Measurements from ENCODE around the gene DSCAM. TPM values are rescaled to one million over a fixed set of nuclear protein-coding genes. Genes with fewer than 3 reads are reported as not detected.

DSCAM gene
- total and polyA plus RNA-seq, 2 donors (not counting 3 experiments of a cell fraction or from before 2014, with no cell fraction given) = not detected

DNA sequence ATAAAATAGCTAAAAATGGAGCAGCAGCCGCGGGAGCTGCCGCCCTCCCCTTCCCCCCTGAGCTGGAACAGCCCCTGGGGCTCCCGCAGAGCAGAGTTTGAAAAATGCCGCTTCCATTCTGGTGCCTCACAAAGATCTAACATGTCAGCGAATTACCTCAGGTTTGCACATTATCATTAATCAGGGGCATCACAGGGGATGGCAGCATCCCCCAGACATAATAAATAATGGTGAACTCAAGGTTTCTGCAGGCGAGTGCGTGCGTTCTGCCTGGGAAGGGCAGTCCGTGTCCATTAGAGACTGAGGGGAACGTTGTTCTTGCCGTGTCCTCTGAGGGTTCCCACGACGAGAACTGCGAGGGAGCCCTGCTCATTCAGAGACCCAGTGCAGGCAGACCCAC lies 372.4 kb downstream of the DSCAM start:
- no peak overlapping the region for H2AFZ ChIP-seq (ENCODE audit: low read depth, low read length)
- POLR2A ChIA-PET = no interaction called here
- H3K79me2 ChIP-seq (ENCODE audit: control insufficient read depth, insufficient read depth, low read length) = no peaks in the 10 kb centered on the region
- FAIRE-seq (no peak), DNase-seq (ENCODE audit: low read depth, low spot score) (no peak)
- no peak overlapping the region for H3K4me2 ChIP-seq (ENCODE audit: insufficient read depth, low read length)
- no peak overlapping the region for H3K27ac ChIP-seq (ENCODE audit: insufficient read depth, low read depth, low read length)
- CTCF ChIA-PET = no interaction called here
- H3K4me3 ChIP-seq (replicated peaks in 1 of 3; ENCODE audit: insufficient read depth in 1 of 3, low read depth in 1 of 3, low read length in 3 of 3) = no peak overlapping the region
- intact Hi-C loops (cut with micrococcal nuclease) = no loop called here
- no peaks in the 10 kb centered on the region for H3K9me1 ChIP-seq (replicated peaks; ENCODE audit: control insufficient read depth, extremely low read depth, insufficient read depth, low read length)
- H3K36me3 ChIP-seq (ENCODE audit: control insufficient read depth in 2 of 2, extremely low read depth in 1 of 2, insufficient read depth in 2 of 2, low read length in 2 of 2) = no peaks in the 10 kb centered on the region
- H3K9me3 ChIP-seq (replicated peaks; ENCODE audit: control insufficient read depth, insufficient read depth, low read length) = peaks cover 4% of the 10 kb centered on the region
- no peak for TF ChIP-seq JUN (IDR thresholded peaks at IDR 0.05; ENCODE audit: borderline replicate concordance, insufficient read depth, insufficient read length, low read depth)
- no peak for TF ChIP-seq EZH2 (IDR thresholded peaks at IDR 0.05; ENCODE audit: borderline replicate concordance, low read depth, low read length, severe bottlenecking)
- TF ChIP-seq, protein P1, sequence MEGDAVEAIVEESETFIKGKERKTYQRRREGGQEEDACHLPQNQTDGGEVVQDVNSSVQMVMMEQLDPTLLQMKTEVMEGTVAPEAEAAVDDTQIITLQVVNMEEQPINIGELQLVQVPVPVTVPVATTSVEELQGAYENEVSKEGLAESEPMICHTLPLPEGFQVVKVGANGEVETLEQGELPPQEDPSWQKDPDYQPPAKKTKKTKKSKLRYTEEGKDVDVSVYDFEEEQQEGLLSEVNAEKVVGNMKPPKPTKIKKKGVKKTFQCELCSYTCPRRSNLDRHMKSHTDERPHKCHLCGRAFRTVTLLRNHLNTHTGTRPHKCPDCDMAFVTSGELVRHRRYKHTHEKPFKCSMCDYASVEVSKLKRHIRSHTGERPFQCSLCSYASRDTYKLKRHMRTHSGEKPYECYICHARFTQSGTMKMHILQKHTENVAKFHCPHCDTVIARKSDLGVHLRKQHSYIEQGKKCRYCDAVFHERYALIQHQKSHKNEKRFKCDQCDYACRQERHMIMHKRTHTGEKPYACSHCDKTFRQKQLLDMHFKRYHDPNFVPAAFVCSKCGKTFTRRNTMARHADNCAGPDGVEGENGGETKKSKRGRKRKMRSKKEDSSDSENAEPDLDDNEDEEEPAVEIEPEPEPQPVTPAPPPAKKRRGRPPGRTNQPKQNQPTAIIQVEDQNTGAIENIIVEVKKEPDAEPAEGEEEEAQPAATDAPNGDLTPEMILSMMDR (IDR thresholded peaks at IDR 0.05; ENCODE audit: extremely low read depth in 1 of 2, insufficient read depth in 1 of 2, low read depth in 1 of 2, low read length in 2 of 2) = no peak
- TF ChIP-seq POLR2A (IDR thresholded peaks at IDR 0.05; ENCODE audit: low read depth, low read length) = no peak
- no peak for TF ChIP-seq POLR2AphosphoS5 (IDR thresholded peaks at IDR 0.05; ENCODE audit: insufficient read depth, low read depth, low read length)
- TF ChIP-seq GATA2 (IDR thresholded peaks at IDR 0.05; ENCODE audit: insufficient read depth, insufficient read length, low read depth, low read length) = no peak
- TF ChIP-seq, protein P2, sequence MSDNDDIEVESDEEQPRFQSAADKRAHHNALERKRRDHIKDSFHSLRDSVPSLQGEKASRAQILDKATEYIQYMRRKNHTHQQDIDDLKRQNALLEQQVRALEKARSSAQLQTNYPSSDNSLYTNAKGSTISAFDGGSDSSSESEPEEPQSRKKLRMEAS (IDR thresholded peaks at IDR 0.05; ENCODE audit: insufficient read depth, insufficient read length) = no peak
- no peaks in the 10 kb centered on the region for H3K27me3 ChIP-seq (ENCODE audit: control insufficient read depth in 2 of 2, insufficient read depth in 2 of 2, low read length in 2 of 2)
- dilution Hi-C loops (cut with MboI; ENCODE audit: extremely low pct_ligation_motif_present, low sequenced_read_pairs) = no loop called here
- no peaks in the 10 kb centered on the region for H3K4me1 ChIP-seq (ENCODE audit: control insufficient read depth, extremely low read depth, insufficient read depth, low read length)
- H3K9ac ChIP-seq (replicated peaks; ENCODE audit: extremely low read depth, insufficient read depth, low read length) = no peak overlapping the region
- BruUV-seq (replicated peaks) = no TSS peak
- no peaks in the 10 kb centered on the region for H4K20me1 ChIP-seq (replicated peaks; ENCODE audit: control insufficient read depth, extremely low read depth, insufficient read depth, low read length)
